MG63 (cell line): ENCODE measurements around the gene SNAPC4. TPM values are rescaled to one million over a fixed set of nuclear protein-coding genes. Genes with fewer than 3 reads are reported as not detected.
"Not testable (repeated sequence)": the region's sequence is repeated elsewhere in the genome, so short reads cannot be mapped to it uniquely, and the experiment has no call there.

Experiments
- DNase-seq: peaks from one replicate; pipeline ENCODE4 v3.0.0-alpha.2; 2020
- H3K27me3 ChIP-seq: fragments of 250-450 bp; sonication (Bioruptor Pico); 2 replicates; pipeline ENCODE4 v1.5.1; 2020; ENCODE audit warnings: mild to moderate bottlenecking, moderate library complexity
- H3K36me3 ChIP-seq: fragments of 250-450 bp; sonication (Bioruptor Pico); 2 replicates; pipeline ENCODE4 v1.5.1; 2020; ENCODE audit warnings: mild to moderate bottlenecking, moderate library complexity
- H3K4me3 ChIP-seq: fragments of 250-450 bp; sonication (Bioruptor Pico); 2 replicates; pipeline ENCODE4 v1.5.1; 2020; ENCODE audit warnings: mild to moderate bottlenecking, moderate library complexity
- H3K9me3 ChIP-seq: fragments of 250-450 bp; sonication (Bioruptor Pico); 2 replicates; pipeline ENCODE4 v1.5.1; 2020; ENCODE audit warnings: mild to moderate bottlenecking, moderate library complexity
- total RNA-seq: library from RNA; depleted of rRNA; stranded (reverse); fragments of >200 nt; shearing (Covaris generic); gene quantifications from 2 replicates; pipeline ENCODE4 v1.2.3, GENCODE V29; 2014; ENCODE audit warnings: low replicate concordance

The SNAPC4 gene
- total RNA-seq, 1 experiment from 2014 or later, result 9.1 TPM

DNA sequence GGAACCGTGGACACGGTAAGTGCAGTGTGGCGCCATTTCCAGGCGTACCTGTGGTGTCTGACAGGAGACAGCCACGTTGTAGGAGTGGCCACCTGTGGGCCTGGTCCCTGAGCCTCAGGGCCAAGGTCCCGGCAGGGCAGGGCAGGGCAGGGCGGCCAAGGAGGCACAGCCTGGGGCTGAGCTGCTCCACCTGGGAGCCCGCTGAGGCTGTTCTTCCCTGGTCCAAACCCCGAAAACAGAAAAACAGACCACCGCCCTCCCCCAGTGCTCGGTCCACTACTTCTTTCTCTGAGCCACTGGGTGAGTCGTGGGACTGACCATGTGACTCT lies 19.1 kb upstream of the SNAPC4 start:
- no peaks in the 10 kb centered on the region for H3K9me3 ChIP-seq
- H3K4me3 ChIP-seq, result no peak overlapping the region
- H3K27me3 ChIP-seq, result no peaks in the 10 kb centered on the region
- peaks cover 86% of the 10 kb centered on the region for H3K36me3 ChIP-seq
- DNase-seq, result no peak

DNA sequence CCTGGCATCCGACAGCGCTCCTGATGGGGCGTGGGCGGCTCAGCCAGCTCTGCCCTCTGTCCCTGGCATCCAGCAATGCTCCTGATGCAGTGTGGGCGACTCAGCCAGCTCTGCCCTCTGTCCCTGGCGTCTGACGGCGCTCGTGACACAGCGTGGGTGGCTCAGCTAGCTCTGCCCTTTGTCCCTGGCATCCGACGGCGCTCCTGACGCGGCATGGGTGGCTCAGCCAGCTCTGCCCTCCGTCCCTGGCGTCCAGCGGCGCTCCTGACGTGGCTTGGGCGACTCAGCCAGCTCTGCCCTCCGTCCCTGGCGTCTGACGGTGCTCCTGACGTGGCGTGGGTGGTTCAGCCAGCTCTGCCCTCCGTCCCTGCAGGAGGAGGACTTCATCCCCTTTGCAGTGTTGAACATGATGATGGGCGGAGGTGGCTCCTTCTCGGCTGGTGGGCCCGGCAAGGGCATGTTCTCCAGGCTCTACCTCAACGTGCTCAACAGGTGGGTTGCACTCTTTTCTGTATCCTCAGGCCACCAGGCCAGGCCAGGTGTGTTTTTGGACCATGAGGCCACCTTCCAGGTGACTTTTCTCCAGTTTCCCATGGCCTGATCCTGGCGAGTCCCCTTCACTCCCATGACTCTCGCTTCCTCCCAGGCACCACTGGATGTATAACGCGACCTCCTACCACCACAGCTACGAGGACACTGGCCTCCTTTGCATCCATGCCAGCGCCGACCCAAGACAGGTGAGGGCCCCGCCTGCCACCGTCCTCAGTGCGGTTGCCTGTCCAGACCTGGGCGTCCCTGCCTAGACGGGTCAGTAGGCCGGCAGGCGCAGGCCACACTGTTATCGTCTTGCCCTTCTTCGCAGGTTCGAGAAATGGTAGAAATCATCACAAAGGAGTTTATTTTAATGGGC lies 18.5 kb upstream of the SNAPC4 start:
- H3K27me3 ChIP-seq, result no peaks in the 10 kb centered on the region
- no peak for DNase-seq
- no peaks in the 10 kb centered on the region for H3K9me3 ChIP-seq
- no peak overlapping the region for H3K4me3 ChIP-seq
- H3K36me3 ChIP-seq, result peaks cover 86% of the 10 kb centered on the region

DNA sequence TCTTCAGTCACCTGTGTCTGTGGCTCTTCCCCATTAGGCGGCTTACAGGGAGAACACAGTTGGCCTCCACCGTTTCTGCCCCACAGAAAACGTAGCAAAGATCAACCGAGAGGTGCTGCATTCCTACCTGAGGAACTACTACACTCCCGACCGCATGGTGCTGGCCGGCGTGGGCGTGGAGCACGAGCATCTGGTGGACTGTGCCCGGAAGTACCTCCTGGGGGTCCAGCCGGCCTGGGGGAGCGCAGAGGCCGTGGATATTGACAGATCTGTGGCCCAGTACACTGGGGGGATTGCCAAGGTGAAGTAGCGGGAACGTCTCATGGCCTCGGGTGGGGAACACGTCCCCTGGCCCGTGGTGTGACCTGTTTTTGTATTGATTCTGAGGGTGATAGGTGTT lies 16.9 kb upstream of the SNAPC4 start:
- peaks cover 87% of the 10 kb centered on the region for H3K36me3 ChIP-seq
- H3K9me3 ChIP-seq, result no peaks in the 10 kb centered on the region
- H3K4me3 ChIP-seq, result no peak overlapping the region
- DNase-seq, result no peak
- H3K27me3 ChIP-seq, result no peaks in the 10 kb centered on the region

DNA sequence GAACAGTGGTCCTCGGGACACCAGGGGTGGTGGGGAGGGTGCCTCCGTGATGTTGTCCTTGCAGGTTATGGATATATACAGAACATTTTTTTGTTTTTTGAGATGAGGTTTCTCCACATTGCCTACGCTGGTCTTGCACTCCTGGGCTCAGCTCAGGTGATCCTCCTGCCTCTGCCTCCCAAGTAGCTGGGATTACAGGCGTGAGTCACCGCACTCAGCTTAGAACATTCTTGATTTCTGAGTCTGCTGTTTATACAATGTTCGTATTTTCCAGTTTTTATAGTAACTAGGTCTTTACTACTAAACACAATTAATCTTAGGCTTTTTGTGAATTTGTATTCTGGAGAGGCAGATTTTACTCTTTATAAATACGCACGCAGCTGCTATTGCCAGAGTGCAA lies 16.5 kb upstream of the SNAPC4 start:
- no peak for DNase-seq
- Histone ChIP-seq H3K4me3 (no peak overlapping the region), H3K9me3 (no peaks in the 10 kb centered on the region), H3K27me3 (no peaks in the 10 kb centered on the region), H3K36me3 (peaks cover 85% of the 10 kb centered on the region)

DNA sequence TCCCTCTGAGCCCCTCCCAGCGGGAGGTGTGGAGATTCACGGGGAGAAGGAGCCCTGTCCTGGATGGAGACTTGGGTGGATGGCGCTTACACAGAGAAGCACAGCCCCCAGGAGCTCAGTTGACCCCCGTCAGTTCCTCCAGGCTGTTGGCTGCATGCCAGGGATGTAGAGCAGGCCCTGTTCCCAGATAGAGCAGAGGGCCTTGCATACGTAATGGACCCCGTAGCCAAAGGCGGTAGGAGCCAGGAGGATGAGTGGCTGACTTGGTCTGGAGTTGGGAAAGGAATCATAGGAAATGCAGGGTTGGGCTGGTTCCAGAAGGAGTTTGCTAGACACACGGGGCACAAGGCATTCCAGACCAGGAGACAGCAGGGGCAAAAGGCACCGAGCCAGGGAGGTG lies 13.0 kb upstream of the SNAPC4 start:
- no peaks in the 10 kb centered on the region for H3K27me3 ChIP-seq
- H3K4me3 ChIP-seq, result no peak overlapping the region
- peaks cover 81% of the 10 kb centered on the region for H3K36me3 ChIP-seq
- no peaks in the 10 kb centered on the region for H3K9me3 ChIP-seq
- DNase-seq, result no peak

DNA sequence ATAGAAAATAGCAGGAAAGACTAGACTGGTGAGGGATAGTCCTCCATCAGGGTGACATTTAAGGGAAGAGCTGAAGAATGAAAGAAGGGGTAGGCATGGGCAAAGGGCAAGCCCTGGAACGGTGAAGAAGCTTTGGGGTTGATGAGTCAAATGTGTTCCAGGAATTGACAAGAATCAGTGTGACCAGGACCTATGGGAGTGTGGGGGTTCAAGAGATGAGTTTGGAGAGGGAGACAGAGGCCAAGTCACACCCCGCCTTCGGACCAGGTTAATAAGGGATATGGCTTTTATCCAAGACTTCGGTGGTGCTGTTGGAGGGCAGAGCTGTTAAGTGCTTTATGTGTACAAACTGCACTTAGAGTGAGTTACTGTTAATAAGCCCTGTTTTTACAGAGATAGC lies 11.4 kb upstream of the SNAPC4 start:
- Histone ChIP-seq H3K36me3 (peaks cover 77% of the 10 kb centered on the region), H3K27me3 (no peaks in the 10 kb centered on the region), H3K4me3 (peak overlapping the region; percentile 99), H3K9me3 (no peaks in the 10 kb centered on the region)
- no peak for DNase-seq

DNA sequence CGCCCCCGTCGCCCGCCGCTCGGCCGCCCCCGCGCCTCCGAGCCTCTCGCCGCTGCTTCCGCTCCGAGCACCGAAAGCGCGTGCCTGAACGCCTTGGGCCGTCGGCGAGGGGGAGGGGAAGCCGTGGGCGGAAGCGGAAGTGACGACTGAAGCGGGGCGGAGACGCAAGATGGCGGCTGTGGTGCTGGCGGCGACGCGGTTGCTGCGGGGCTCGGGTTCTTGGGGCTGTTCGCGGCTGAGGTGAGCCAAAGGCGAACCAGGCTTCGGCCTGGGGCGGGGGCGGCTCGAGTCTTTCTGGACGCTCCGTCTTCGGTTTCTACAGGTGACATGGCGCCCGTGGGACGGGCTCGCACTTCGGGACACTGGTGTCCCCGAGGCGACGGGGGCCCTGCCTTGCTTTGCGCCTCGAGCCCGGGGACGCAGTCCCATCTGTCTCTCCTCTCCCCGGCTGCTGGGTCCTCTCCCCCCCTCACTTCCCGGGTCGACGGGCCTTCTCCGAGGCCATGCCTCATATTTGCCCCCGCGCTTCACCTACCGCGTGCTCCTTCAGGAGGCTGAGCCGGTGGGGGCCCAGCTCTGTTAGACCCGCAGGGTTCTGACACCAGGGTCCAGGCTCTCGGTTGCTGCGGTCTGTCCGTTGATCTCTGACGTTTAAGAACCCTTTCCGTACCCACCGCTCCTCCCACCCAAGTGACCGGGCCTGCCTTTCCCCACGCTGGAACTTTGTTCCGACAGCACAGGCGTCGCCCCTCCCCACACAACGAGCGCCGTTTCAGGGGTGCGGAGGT lies 10.7 kb upstream of the SNAPC4 start, which contains the start of the genes ENTR1 and PMPCA:
ENTR1 (minus strand) TSS at position 115 of the 788 bp plus-strand sequence. CDS start 217 bp downstream, outside the sequence.
PMPCA (plus strand) TSS at position 159 of the 788 bp plus-strand sequence; CDS start at position 170, 11 bp downstream.
- peak; percentile 88 for DNase-seq
- Histone ChIP-seq H3K36me3 (peaks cover 77% of the 10 kb centered on the region), H3K9me3 (no peaks in the 10 kb centered on the region), H3K27me3 (no peaks in the 10 kb centered on the region), H3K4me3 (peak within 1 kb of the TSS; percentile 99)

DNA sequence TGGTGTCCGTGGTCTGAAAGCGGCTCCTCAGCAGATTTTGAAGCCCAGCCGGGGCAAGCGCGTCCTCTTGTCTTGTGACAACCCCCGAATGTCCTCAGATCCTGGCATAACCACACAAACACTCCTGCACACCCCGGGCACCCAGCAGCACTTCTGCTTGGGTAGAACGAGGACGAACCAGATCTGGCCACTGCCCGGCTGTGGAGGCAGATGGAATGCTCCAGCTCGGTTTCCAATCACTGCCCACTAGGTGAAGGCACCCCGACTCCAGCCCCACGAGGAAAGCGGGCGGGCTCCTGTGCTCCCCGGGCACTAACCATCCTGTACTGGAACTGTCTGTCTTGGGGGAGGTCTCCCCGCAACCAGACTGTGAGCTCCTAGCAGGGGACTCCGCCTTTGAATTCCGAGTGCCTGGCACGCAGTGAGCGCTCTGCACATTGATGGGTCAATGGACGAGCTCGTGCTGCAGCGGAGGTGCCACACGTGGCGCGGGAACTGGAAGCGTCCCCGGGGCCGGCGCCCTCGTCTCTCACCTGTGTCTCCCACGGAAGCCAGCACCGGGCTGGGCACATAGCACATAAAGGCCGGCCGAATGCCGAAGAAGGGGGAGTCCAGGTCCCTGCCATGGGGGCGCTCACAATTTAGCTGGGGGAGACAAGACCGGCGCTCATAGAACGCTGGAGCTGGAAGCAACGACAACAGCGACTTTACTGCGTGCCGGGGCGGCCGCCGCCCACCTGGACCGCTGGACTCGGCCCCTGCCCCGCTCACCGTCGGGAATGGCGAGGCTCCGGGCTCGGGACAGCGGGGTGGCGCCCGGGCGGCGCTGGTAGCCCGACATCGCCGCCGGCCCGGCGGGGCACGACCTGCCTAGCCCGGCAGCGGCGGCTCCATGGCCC lies 9.8 kb upstream of the SNAPC4 start:
- no peaks in the 10 kb centered on the region for H3K27me3 ChIP-seq
- peaks cover 77% of the 10 kb centered on the region for H3K36me3 ChIP-seq
- DNase-seq, result peak; percentile 52
- no peaks in the 10 kb centered on the region for H3K9me3 ChIP-seq
- peak overlapping the region; percentile 99 for H3K4me3 ChIP-seq

DNA sequence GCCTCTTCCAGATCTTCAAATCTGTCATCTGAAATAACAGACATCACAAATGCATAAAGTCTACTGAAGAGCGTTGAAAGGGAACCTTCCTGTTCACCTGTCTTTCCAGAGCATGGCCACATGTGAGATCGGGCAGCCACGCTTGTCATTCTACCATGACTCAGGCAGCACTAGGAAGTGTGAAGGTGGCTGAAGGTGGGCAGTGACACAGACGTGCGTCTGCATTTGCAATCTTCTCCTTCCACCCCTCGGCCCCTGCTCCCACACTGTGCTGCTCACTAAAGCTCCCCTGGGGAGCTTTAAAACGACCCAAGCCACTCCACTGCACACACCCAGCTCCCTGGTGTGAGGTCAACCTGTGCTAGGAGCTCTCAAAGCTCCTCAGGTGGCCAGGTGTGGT lies 7.9 kb upstream of the SNAPC4 start:
- Histone ChIP-seq H3K27me3 (no peaks in the 10 kb centered on the region), H3K4me3 (no peak overlapping the region), H3K36me3 (peaks cover 67% of the 10 kb centered on the region), H3K9me3 (no peaks in the 10 kb centered on the region)
- DNase-seq, result no peak

DNA sequence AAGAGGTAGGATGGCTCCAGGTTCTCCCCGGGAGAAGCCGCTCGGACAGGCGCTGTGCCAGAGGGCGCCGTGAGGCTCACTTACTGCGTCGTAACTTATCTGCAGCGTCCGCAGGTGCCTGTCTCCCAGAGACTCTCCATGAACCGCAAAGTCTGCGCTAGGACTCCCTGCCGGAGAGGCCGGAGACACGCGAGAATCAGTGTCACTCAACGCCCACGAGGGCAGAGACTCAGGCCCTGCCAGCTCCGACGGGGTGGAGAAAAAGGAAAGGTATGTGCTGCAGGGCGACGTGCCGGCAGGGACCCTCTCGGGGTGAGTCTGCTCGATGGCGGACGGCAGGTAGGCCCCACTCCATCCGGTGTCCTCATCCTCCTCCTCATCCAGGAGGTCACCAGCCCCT lies 7.1 kb upstream of the SNAPC4 start:
- not testable (repeated sequence) for H3K4me3 ChIP-seq, H3K9me3 ChIP-seq, DNase-seq, H3K27me3 ChIP-seq
- peaks cover 60% of the 10 kb centered on the region for H3K36me3 ChIP-seq

DNA sequence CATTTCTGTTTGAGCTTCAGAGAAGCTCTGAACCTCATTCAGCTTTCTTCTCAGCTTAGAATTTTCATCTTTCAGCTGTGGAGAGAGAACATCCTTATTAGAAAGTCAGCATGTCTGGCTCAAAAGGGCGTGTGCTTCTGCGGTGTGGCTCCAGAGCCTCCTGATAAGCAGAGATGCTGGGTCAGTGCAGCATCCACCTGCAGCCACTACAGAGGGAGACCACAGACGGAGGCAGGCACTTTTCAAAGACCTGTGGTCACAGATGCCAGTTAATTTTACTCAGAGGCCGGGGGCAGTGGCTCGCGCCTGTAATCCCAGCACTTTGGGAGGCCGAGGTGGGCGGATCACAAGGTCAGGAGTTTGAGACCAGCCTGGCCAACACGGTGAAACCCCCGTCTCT lies 5.9 kb upstream of the SNAPC4 start:
- not testable (repeated sequence) for DNase-seq, H3K27me3 ChIP-seq, H3K4me3 ChIP-seq, H3K9me3 ChIP-seq
- peaks cover 58% of the 10 kb centered on the region for H3K36me3 ChIP-seq

DNA sequence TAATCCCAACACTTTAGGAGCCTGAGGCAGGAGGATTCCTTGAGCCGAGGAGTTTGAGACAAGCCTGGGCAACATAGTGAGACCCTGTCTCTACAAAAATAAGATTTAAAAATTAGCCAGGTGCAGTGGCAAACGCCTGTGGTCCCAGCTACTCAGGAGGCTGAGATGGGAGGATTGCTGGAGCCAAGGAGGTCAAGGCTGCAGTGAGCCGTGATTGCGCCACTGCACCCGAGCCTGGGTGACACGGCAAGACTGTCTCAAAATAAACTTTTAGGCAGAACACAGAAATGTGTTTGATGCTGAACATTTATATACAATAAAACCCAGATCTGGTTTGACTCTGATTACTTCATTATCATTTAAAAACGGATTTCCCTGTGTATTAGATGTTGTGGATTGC lies 5.5 kb upstream of the SNAPC4 start:
- DNase-seq, result no peak

DNA sequence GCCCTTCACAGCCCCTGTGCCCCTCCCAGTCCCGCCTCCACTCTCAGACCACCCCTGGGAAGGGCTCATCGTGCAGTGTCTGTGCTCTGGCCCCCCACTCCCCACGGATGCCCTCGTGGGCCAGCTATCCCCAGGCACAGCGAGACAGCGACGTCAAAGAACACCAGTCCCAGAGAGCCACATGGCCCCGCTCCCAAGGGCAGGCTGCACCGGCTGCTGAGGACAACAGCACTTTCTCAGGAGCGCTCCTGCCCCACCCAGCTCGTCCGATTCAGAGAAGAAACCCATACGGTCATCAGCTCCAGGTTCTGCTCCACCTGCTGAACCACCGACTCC lies 4.8 kb upstream of the SNAPC4 start:
- no peaks in the 10 kb centered on the region for H3K27me3 ChIP-seq
- peaks cover 54% of the 10 kb centered on the region for H3K36me3 ChIP-seq
- H3K9me3 ChIP-seq, result no peaks in the 10 kb centered on the region
- no peak overlapping the region for H3K4me3 ChIP-seq
- no peak for DNase-seq

More for the DNA sequence above, 5.5 kb upstream of the SNAPC4 start:
- H3K4me3 ChIP-seq, result no peak overlapping the region
- H3K27me3 ChIP-seq, result no peaks in the 10 kb centered on the region
- H3K36me3 ChIP-seq, result peaks cover 54% of the 10 kb centered on the region
- H3K9me3 ChIP-seq, result no peaks in the 10 kb centered on the region

DNA sequence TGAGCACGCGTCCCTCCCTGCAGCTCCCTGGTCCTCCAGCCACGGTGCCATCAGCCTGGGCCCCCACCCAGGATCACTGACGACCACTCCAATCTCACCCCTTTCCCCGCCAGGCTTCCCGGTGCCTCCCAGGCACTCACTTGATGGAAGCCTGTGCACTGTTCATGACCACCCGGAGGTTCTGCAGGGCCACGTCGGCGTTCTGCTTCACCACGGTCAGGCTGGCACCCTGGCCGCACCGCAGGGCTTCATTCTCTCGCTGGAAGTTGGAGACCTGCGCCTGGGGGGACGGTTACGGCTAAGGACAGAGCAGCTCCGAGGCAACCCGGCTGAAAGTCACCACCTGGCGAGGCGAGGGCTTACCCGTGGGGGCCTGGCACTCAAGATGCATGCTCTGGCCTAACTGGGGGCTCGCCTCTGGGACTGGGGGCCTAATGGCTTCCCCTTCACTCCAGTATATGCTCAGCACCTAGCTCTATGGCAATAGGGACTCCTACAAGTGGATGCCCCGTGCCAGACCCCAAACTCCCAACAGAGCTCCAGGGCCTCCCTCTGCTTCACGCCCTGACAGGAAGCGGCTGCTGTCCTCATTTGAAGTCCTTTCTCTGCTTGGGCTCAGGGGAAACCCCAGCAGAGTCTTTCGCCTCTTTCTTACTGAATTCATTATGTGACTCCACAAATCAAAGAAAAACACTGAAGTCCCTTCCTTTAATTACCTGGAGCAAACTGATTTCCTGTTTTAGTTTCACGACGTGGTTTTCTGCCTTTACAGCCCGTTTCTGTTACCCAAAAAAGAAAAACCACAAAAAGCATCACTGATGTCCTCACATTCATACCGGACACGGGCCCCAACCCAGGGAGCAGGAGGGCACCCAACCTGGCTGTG lies 4.2 kb upstream of the SNAPC4 start:
- H3K9me3 ChIP-seq, result no peaks in the 10 kb centered on the region
- DNase-seq, result no peak
- H3K27me3 ChIP-seq, result no peaks in the 10 kb centered on the region
- peaks cover 48% of the 10 kb centered on the region for H3K36me3 ChIP-seq
- no peak overlapping the region for H3K4me3 ChIP-seq

DNA sequence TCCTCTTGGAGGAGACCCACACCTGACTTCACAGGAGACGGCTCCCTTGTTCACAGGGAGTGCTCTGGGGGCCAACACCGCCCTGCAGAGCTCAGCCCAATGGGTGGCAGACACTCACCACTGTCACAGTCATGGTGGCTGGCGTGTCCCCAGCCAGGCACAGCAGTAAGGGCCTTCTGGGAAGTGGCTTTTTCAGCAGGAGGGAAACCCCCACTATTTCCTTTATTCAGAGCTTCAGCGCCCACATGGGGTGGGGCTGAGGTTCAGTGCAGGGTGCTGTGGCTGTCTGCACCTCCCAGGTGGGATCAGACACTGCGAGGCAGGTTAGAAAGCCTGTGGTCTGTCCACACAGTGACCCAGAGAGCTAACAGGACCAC lies 3.6 kb upstream of the SNAPC4 start:
- no peak overlapping the region for H3K4me3 ChIP-seq
- H3K27me3 ChIP-seq, result no peaks in the 10 kb centered on the region
- DNase-seq, result no peak
- H3K9me3 ChIP-seq, result no peaks in the 10 kb centered on the region
- H3K36me3 ChIP-seq, result peaks cover 46% of the 10 kb centered on the region

DNA sequence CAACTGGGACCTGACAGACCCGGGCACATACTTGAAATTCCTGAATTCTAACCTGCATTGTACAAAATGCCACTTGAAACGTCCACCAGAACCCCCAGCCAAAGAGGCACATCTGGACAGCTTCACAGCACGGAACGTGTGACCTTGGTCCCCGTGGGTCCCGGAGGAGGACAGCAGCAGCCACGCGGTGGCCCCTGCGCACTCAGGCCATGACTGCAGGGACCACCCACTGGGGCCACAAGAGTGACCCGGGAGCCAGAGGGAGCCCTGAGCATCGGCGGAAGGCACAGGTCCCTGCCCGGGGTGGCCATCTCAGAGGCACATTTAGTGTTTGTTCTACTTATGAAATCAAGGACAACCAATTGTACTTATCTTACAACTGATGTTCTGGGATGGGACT lies 2.1 kb upstream of the SNAPC4 start:
- Histone ChIP-seq H3K36me3 (peaks cover 48% of the 10 kb centered on the region), H3K9me3 (no peaks in the 10 kb centered on the region), H3K27me3 (no peaks in the 10 kb centered on the region), H3K4me3 (no peak overlapping the region)
- no peak for DNase-seq
